SK-N-SH (cell line): ENCODE data around the gene ADAMTS5. TPM values are rescaled to one million over a fixed set of nuclear protein-coding genes. Genes with fewer than 3 reads are reported as not detected.

ENCODE experiments used
- CTCF ChIA-PET: fragments of 300-600, 350-600 bp; formaldehyde crosslinking; extraction: SDS; loops from one replicate; lab custom pipeline; 2021; lab: Yijun Ruan, JAX
- POLR2A ChIA-PET: fragments of 350-600 bp; sonication (Branson Sonifier 250); formaldehyde crosslinking; extraction: SDS; loops from one replicate; lab custom pipeline; 2020; ENCODE audit warnings: antibody characterized with exemption, inconsistent platforms; lab: Yijun Ruan, JAX
- DNase-seq: peaks from one replicate; pipeline ENCODE4 v3.0.0; 2012
- H2AFZ ChIP-seq: fragments of 200-600 bp; sonication (generic); 2 replicates; pipeline ENCODE4 v1.8.1; 2016; ENCODE audit warnings: antibody characterized with exemption, mild to moderate bottlenecking, low read depth
- H3F3A ChIP-seq: fragments of 200-600 bp; sonication (generic); replicated peaks from 2 replicates; pipeline ENCODE3; 2016; ENCODE audit warnings: antibody characterized with exemption, mild to moderate bottlenecking; ENCODE audit not compliant: insufficient read depth
- H3K27ac ChIP-seq, 2 experiments: fragments of 200-500 bp in 1 of 2; fragments of 200-600 bp in 1 of 2; sonication (Bioruptor generic) in 1 of 2; sonication (generic), shearing (Covaris generic) in 1 of 2; 2 replicates each; pipeline versions ENCODE4 v1.5.1 to v1.6.1; 2014 to 2016; ENCODE audit warnings: low read depth in 2 of 2, inconsistent platforms in 1 of 2, low read length in 1 of 2, mild to moderate bottlenecking in 1 of 2, mixed read lengths in 1 of 2
- H3K27me3 ChIP-seq: fragments of 200-600 bp; sonication (generic), shearing (Covaris generic); 2 replicates; pipeline ENCODE4 v1.6.1; 2016; ENCODE audit warnings: mixed run types; ENCODE audit not compliant: insufficient read depth
- H3K36me3 ChIP-seq, 2 experiments: fragments of 200-500 bp in 1 of 2; fragments of 200-600 bp in 1 of 2; sonication (Bioruptor generic) in 1 of 2; sonication (generic) in 1 of 2; replicated peaks in 1 of 2; 2 replicates each; pipeline versions ENCODE3 to v1.5.1; 2014 to 2016; ENCODE audit warnings: low read length in 1 of 2, mild to moderate bottlenecking in 1 of 2; ENCODE audit not compliant: insufficient read depth in 2 of 2, control insufficient read depth in 1 of 2
- H3K4me1 ChIP-seq, 2 experiments: fragments of 200-500 bp in 1 of 2; fragments of 200-600 bp in 1 of 2; sonication (Bioruptor generic) in 1 of 2; sonication (generic), shearing (Covaris generic) in 1 of 2; 2 replicates each; pipeline versions ENCODE4 v1.5.1 to v1.6.1; 2014 to 2016; ENCODE audit warnings: low read depth in 1 of 2, low read length in 1 of 2, mixed run types in 1 of 2; ENCODE audit not compliant: insufficient read depth in 2 of 2, control insufficient read depth in 1 of 2
- H3K4me2 ChIP-seq: fragments of 200-600 bp; sonication (generic), shearing (Covaris generic); 2 replicates; pipeline ENCODE4 v1.6.1; 2017; ENCODE audit warnings: mixed run types
- H3K4me3 ChIP-seq, 2 experiments: fragments of 200-500 bp in 1 of 2; fragments of 200-600 bp in 1 of 2; sonication (Bioruptor generic) in 1 of 2; sonication (generic), shearing (Covaris generic) in 1 of 2; 2 replicates each; pipeline versions ENCODE4 v1.5.1 to v1.8.1; 2014 to 2016; ENCODE audit warnings: low read depth in 2 of 2, inconsistent platforms in 1 of 2, low read length in 1 of 2, mild to moderate bottlenecking in 1 of 2, mixed read lengths in 1 of 2, moderate library complexity in 1 of 2
- H3K79me2 ChIP-seq: fragments of 200-600 bp; sonication (generic); 2 replicates; pipeline ENCODE4 v1.8.1; 2017; ENCODE audit warnings: mild to moderate bottlenecking; ENCODE audit not compliant: insufficient read depth
- H3K9ac ChIP-seq: fragments of 200-600 bp; sonication (generic); 2 replicates; pipeline ENCODE4 v1.6.1; 2017; ENCODE audit warnings: mixed run types
- H3K9me2 ChIP-seq: fragments of 200-600 bp; sonication (generic); 2 replicates; pipeline ENCODE4 v1.6.1; 2017; ENCODE audit warnings: mixed run types
- H3K9me3 ChIP-seq: fragments of 200-600 bp; sonication (generic); 2 replicates; pipeline ENCODE4 v1.6.1; 2017; ENCODE audit warnings: mixed run types, mild to moderate bottlenecking, moderate library complexity
- H4K20me1 ChIP-seq: fragments of 200-600 bp; sonication (generic); 2 replicates; pipeline ENCODE4 v1.6.1; 2017; ENCODE audit warnings: mild to moderate bottlenecking, mixed run types; ENCODE audit not compliant: insufficient read depth
- CTCF ChIP-seq: fragments of 200-600 bp; sonication (generic); IDR thresholded peaks from 2 replicates; pipeline ENCODE4 v1.6.1; 2017; ENCODE audit warnings: antibody characterized with exemption, mild to moderate bottlenecking, moderate library complexity
- ELF1 ChIP-seq: IDR thresholded peaks from 2 replicates; pipeline ENCODE4 v1.4.0; 2012
- EZH2phosphoT487 ChIP-seq: fragments of 200-600 bp; sonication (generic); IDR thresholded peaks from 2 replicates; pipeline ENCODE4 v1.6.1; 2017; ENCODE audit warnings: low read depth, mixed run types, mild to moderate bottlenecking, antibody characterized with exemption, moderate library complexity, borderline replicate concordance
- GABPA ChIP-seq: IDR thresholded peaks from 2 replicates; pipeline ENCODE4 v1.4.0; 2012; ENCODE audit warnings: low read depth, mild to moderate bottlenecking
- GATA2 ChIP-seq: sonication (generic); formaldehyde crosslinking; IDR thresholded peaks from 2 replicates; pipeline ENCODE4 v1.5.0; 2020; ENCODE audit warnings: mild to moderate bottlenecking, missing genetic modification reagents
- JUND ChIP-seq: IDR thresholded peaks from 2 replicates; pipeline ENCODE4 v1.4.0; 2012
- MEF2A ChIP-seq: IDR thresholded peaks from 2 replicates; pipeline ENCODE4 v1.4.0; 2012; ENCODE audit warnings: low read depth, borderline replicate concordance
- NRF1 ChIP-seq: IDR thresholded peaks from 2 replicates; pipeline ENCODE4 v1.6.1; 2012; ENCODE audit warnings: low read depth, mild to moderate bottlenecking, low read length
- RCOR1 ChIP-seq: fragments of 150-350 bp; IDR thresholded peaks from 2 replicates; pipeline ENCODE4 v1.6.1; 2017; ENCODE audit warnings: antibody characterized with exemption, low read length
- REST ChIP-seq: IDR thresholded peaks from 2 replicates; pipeline ENCODE4 v1.6.1; 2012; ENCODE audit warnings: mild to moderate bottlenecking, low read depth, low read length, moderate library complexity
- RXRA ChIP-seq: IDR thresholded peaks from 2 replicates; pipeline ENCODE4 v1.4.0; 2012; ENCODE audit warnings: low read depth, mild to moderate bottlenecking, borderline replicate concordance
- SIN3A ChIP-seq: IDR thresholded peaks from 2 replicates; pipeline ENCODE4 v1.6.1; 2012; ENCODE audit warnings: low read depth, mild to moderate bottlenecking, low read length, moderate library complexity, borderline replicate concordance
- TAF1 ChIP-seq: IDR thresholded peaks from 2 replicates; pipeline ENCODE4 v1.6.1; 2012; ENCODE audit warnings: low read depth, mild to moderate bottlenecking, low read length, moderate library complexity, borderline replicate concordance
- TEAD4 ChIP-seq: IDR thresholded peaks from 2 replicates; pipeline ENCODE4 v1.4.0; 2012; ENCODE audit warnings: mild to moderate bottlenecking, borderline replicate concordance; ENCODE audit not compliant: insufficient read depth
- YY1 ChIP-seq: IDR thresholded peaks from 2 replicates; pipeline ENCODE4 v1.4.0; 2012; ENCODE audit warnings: low read depth, mild to moderate bottlenecking
- WGBS: methylation state at CpG from one replicate; pipeline ENCODE4 v1.1.6; 2017; ENCODE audit warnings: low lambda C conversion rate; 5-methylcytosine and 5-hydroxymethylcytosine counted together
- polyA plus RNA-seq, 3 experiments: library from polyadenylated mRNA; depleted of rRNA; stranded (reverse); fragments of >200 nt; gene quantifications; 2 replicates each; pipeline ENCODE4 v1.2.3, GENCODE V29; 2012

Gene ADAMTS5
- polyA plus RNA-seq, 1 of the 3 experiments (the other 2 are of a cell fraction) = 0.90 TPM

GRCh38 chr21:26925636-26926035 is 41.3 kb downstream of the ADAMTS5 start:
- Histone ChIP-seq H3F3A (no peaks in the 10 kb centered on the region), H3K9me2 (no peaks in the 10 kb centered on the region), H3K79me2 (no peaks in the 10 kb centered on the region), H3K4me3 (no peak overlapping the region), H3K9ac (no peak overlapping the region), H2AFZ (no peak overlapping the region), H4K20me1 (no peaks in the 10 kb centered on the region), H3K4me1 (no peaks in the 10 kb centered on the region), H3K9me3 (no peaks in the 10 kb centered on the region), H3K4me2 (no peak overlapping the region), H3K27ac (peak overlapping the region in 1 of 2 experiments; percentile 60; a peak in 1 of 4 replicates), H3K27me3 (no peaks in the 10 kb centered on the region), H3K36me3 (peaks cover 4 to 30% of the 10 kb centered on the region in 2 experiments)
- no peak for DNase-seq
- POLR2A ChIA-PET = no interaction called here
- CTCF ChIA-PET = interaction anchor here (1.4 kb wide), 1 partner anchor 11 kb away, joined by 6 read pairs; no protein-coding TSS in a partner anchor
- 80% methylated on average over 4 of the region's 4 CpGs for WGBS
- TF ChIP-seq JUND (no peak), SIN3A (no peak), RCOR1 (no peak), EZH2phosphoT487 (no peak), YY1 (no peak), TEAD4 (no peak), ELF1 (no peak), MEF2A (no peak), RXRA (no peak), TAF1 (no peak), NRF1 (no peak), GABPA (no peak), GATA2 (no peak), CTCF (no peak)

- H3K9ac ChIP-seq = no peak overlapping the region
- no peaks in the 10 kb centered on the region for H3K9me3 ChIP-seq
- H3K27ac ChIP-seq = peak overlapping the region in 1 of 2 experiments; percentile 60; a peak in 1 of 4 replicates
- H3K36me3 ChIP-seq = peaks cover 4 to 26% of the 10 kb centered on the region in 2 experiments
- 76% methylated on average over 2 of the region's 2 CpGs for WGBS
- no peak overlapping the region for H3K4me2 ChIP-seq
- no peaks in the 10 kb centered on the region for H3K79me2 ChIP-seq
- no peak for DNase-seq
- peaks cover 0 to under 1% of the 10 kb centered on the region in 2 experiments; a peak in 2 of 4 replicates for H3K4me1 ChIP-seq
- H3K27me3 ChIP-seq = no peaks in the 10 kb centered on the region
- POLR2A ChIA-PET = no interaction called here
- H2AFZ ChIP-seq = no peak overlapping the region
- TF ChIP-seq REST (no peak), GABPA (no peak), YY1 (no peak), RXRA (no peak)
- CTCF ChIA-PET = interaction anchor here (1.4 kb wide), 1 partner anchor 12 kb away, joined by 6 read pairs; no protein-coding TSS in a partner anchor
- H3F3A ChIP-seq = no peaks in the 10 kb centered on the region
- H3K9me2 ChIP-seq = no peaks in the 10 kb centered on the region
- no peak overlapping the region for H3K4me3 ChIP-seq
- no peaks in the 10 kb centered on the region for H4K20me1 ChIP-seq
Observed at GRCh38 chr21:26925122-26925521, 41.8 kb downstream of the ADAMTS5 start.
